HG03064 (cell line): ENCODE measurements around the gene CLDN6.

Source experiments
- ATAC-seq: cut with Tn5 transposase; IDR thresholded peaks from one replicate; pipeline ENCODE4 v1.9.1; 2021; ENCODE audit warnings: low read depth; ENCODE audit not compliant: unreplicated experiment

CLDN6 gene

DNA sequence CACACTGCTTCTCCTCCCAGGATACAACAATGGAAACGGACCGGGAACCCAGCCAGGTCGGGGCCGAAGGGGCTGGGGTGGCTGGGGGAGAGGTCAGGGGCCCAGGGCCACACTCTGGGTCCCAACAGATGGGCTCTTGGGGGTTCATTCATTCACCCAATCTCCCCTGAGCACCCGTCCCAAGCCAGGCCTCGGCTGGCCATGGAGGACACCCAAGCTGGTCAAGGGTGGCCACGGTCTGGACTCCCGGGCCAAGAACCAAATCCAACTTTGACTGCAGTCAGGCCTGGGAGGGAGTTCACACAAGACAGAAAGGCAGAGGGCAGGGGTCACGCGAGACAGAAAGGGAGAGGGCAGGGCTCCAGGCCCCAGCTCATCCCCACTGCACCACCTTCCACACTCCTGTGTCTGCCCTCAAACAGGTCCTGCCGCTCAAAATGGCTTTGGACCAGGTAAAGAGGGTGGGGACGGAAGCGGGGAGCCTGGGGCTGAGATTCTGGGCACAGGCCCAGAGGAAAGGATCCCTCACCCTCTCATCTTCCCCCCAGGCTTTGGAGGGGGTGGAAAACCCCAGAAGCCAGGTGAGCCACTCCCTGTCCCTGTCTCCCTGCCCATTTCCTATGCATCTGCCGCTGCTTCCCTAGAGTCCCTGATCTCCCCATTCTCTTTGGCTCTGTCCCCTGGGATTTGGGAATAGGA, 25.5 kb downstream of the CLDN6 start:
- no peak for ATAC-seq

DNA sequence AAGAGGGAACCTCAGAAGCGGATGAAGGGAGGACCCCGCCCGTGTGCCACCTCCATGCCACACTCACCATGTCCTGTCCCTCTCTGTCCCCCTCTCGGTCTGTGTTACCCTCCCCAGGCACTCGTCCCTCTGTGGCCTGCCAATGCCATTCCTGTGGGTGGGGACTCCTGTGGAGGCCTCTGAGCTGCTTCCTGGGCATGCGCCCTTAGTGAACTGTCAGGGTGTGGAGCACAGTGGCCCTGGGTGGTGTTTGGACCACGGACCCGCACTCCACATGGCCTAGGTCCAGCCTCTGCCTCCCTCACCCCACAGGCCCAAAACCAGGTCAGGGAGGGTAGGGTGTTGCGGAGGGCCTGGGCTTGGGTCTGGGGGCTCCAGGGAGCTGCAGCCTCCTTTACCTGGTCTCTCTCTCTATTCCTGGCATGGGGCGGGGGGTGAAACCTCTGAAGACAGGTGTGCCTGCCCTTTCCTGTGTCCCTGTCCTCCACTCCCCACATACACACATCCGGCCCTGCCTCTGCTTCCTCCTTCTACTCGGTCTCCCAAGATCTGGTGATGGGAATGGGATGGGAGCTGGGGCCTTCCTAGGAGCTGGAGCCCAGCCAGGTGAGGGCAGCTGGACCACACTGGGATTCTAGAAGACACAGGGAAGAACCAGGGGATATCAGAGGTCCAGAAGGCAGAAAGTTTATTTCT, 26.3 kb downstream of the CLDN6 start:
- no peak for ATAC-seq

- no peak for ATAC-seq
Measured at GRCh38 chr16:2990891-2991290, 27.1 kb downstream of the CLDN6 start.

DNA sequence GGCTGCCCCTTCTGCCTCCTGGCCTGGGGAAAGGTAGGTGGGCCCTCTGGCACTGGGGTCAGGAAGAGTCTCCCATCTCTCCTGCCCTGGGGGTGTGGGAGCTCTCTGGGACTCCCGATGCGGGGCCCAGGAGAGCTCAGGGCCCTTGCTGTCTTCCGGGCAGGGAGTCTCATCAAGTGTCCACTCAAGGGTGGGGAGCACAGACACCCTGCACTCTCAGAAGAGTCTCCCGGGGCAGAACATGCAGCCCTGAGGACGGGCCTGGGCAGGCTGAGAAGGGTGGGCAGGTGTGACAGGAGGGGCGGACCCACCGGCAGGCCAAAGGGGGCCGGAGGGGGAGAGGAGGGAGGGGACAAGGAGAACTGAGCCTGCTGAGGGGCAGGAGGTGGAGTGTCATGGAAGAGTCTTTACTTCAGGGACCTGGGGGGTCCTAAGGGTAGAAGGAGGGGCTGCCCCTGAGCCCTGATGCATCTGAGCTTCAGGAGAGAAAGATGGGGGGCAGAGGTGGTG, 29.3 kb downstream of the CLDN6 start:
- ATAC-seq, result no peak

GRCh38 chr16:2987833-2988232, 30.1 kb downstream of the CLDN6 start:
- ATAC-seq, result no peak

- no peak for ATAC-seq
Measured at GRCh38 chr16:2987286-2987685, 30.7 kb downstream of the CLDN6 start.

DNA sequence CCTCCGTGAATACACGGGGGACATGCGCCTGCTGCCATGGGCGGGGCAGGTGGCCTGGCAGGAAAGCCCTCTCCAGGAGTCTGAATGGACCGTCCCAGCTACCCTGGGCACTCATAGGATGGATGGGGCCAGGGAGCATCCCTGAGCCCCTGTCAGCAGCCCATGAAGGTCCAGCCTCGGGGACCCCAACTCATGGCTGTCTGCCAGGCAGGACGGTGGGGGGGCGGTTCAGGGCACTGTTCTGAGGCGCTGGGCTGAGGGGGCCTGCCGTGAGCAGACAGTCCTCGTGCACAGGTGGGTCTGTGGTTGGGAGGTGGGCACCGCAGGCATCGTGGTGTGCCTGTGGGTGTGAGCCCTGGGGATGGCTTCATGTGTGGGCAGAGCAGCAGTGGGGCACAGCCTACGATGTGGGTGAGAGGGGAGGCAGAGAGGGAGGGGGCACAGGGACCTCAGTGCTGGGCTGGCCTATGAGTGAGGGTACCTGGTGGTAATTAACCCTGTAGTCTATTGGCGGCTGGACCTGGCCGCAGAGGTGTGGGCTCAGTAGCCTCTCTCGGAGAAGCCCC, 31.3 kb downstream of the CLDN6 start:
- ATAC-seq, result no peak

GRCh38 chr16:2985893-2986355, 32.1 kb downstream of the CLDN6 start:
- ATAC-seq, result no peak

DNA sequence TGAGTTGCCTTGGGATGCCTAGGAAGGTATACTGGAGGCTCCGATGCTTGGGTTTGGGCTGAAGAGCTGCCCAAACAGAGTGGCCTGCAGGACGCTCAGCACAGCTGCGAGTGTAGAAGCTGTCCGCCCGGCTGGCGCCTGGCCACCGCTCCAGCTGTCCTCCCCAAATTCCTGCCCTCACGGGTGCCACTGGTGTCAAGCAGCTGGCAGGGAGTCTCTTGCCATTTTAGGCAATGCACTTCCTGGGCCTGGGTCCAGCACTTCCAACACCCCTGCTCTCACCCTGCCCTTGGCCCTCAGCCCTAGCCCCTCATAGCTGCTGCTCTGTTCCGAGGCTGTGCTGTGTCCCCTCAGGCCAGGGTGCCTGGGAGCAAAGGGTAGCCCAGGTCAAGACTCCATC, 32.5 kb downstream of the CLDN6 start:
- no peak for ATAC-seq

- ATAC-seq, result no peak
Measured at GRCh38 chr16:2983706-2984136, 34.3 kb downstream of the CLDN6 start.

- no peak for ATAC-seq
Measured at GRCh38 chr16:2982402-2982801, 35.6 kb downstream of the CLDN6 start.

DNA sequence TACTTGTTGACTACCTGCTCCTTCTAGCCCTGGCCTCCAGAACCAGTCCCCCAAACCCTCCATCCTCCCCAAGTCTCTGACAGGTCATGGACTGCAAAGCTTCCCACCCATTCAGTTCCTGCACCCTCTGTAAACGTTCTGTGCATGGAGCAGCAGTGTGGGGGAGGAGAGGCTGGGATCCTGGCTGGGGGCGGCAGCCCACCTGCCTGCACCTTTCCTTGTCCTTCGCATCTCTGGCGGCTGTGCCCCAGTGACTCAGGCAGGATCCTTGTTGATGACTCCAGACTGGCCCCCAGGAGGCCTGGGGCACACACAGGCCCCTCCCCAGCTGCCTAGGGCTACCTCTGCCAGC, 36.1 kb downstream of the CLDN6 start:
- no peak for ATAC-seq

- no peak for ATAC-seq
Measured at GRCh38 chr16:2981177-2981898, 36.6 kb downstream of the CLDN6 start.

- ATAC-seq, result peak; percentile 44
Measured at GRCh38 chr16:2980227-2981176, 37.5 kb downstream of the CLDN6 start, which contains the start of gene PKMYT1. TSS of gene PKMYT1 (minus strand) at chr16:2980446. CDS start at chr16:2979657, 789 bp downstream.

DNA sequence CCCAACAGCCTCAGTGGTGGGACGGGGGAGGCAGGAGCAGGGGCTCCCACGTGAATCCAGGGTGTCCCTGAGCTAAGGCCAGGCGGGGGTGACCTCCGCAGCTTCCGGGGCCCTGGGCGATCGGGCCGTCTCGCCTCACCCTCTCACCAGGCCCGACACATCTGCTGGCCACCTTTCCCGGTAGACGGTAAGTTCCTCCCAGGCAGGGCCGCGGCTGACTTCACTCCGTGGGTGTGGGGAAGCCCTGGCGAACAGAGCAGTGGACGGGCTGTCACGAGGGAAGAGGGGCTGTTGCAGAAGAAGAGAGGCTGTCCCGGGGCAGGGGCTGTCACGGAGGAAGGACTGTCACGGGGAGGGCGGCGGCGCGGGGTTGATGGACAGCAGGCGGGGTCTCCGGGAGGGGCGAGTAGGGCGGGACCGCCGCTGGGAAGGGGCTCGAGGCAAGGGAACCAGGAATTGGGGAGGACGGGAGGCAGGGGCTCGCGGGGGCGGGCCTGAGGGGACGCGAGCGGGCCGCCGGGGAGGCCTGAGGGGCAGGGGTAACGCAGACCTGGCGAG, 38.2 kb downstream of the CLDN6 start:
- no peak for ATAC-seq

- no peak for ATAC-seq
Measured at GRCh38 chr16:2977440-2977839, 40.5 kb downstream of the CLDN6 start.

- no peak for ATAC-seq
Measured at GRCh38 chr16:2976673-2977072, 41.3 kb downstream of the CLDN6 start.

- no peak for ATAC-seq
Measured at GRCh38 chr16:2976201-2976600, 41.8 kb downstream of the CLDN6 start.

DNA sequence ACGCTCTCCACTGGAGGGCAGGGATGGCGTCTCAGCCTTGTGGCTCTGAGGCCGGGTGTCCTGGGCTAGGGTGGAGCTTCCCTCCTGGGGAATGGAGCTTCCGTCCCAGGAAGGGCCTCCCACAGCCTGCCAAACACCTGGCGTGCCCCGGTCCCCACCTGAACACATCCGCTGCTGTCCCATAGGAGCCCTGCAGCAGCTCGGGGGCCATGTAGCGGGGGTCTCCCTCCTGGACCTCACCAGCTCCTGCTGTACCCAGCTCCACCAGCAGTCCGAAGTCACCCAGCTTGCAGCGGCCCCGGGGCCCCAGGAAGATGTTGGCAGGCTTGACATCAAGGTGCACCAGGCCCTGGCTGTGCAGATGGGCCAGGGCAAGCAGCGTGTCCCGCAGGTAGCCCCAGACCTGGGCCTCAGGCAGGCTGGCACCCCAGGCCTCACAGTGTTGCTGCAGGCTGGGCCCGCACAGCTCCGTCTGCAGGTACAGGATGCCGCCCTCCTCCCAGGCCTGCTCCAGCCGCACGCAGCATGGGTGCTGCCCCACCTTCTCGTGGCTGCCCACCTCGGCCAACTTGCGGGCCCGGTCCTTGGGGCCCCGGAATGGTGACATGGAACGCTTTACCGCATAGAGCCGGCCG, 42.7 kb downstream of the CLDN6 start:
- ATAC-seq, result no peak
